Transverse colon (tissue), 4 donors: ENCODE data around the gene KRT71. TPM values are rescaled to one million over a fixed set of nuclear protein-coding genes. Genes with fewer than 3 reads are reported as not detected.
"Not testable (repeated sequence)": the region's sequence is repeated elsewhere in the genome, so short reads cannot be mapped to it uniquely, and the experiment has no call there.

ENCODE experiments used
- DNase-seq: peaks from one replicate; pipeline ENCODE4 v3.0.0-alpha.2; 2019
- H3K27ac ChIP-seq, 4 donors: fragments of 200-600 bp; sonication (generic); 2 replicates each; pipeline ENCODE4 v1.5.1; 2016 to 2018; ENCODE audit warnings: inconsistent platforms in 4 of 4
- H3K27me3 ChIP-seq: fragments of 200-600 bp; sonication (generic); 2 replicates; pipeline ENCODE4 v1.5.1; 2017; ENCODE audit warnings: inconsistent platforms
- H3K36me3 ChIP-seq, 4 donors: fragments of 200-600 bp; sonication (generic); 2 replicates each; pipeline ENCODE4 v1.5.1; 2017 to 2019; ENCODE audit warnings: inconsistent platforms in 4 of 4
- H3K4me1 ChIP-seq, 4 donors: fragments of 200-600 bp; sonication (generic); 2 replicates each; pipeline ENCODE4 v1.5.1; 2017 to 2020; ENCODE audit warnings: inconsistent platforms in 4 of 4
- H3K4me3 ChIP-seq, 4 donors: fragments of 200-600 bp; sonication (generic); 1 replicate in 1 of 4; 2 replicates in 3 of 4; pipeline versions ENCODE4 v1.5.1 to v1.6.1; 2017 to 2019; ENCODE audit warnings: inconsistent platforms in 4 of 4
- H3K9me3 ChIP-seq, 2 donors: fragments of 200-600 bp; sonication (generic); 2 replicates each; pipeline ENCODE4 v1.5.1; 2017 to 2019; ENCODE audit warnings: inconsistent platforms in 2 of 2
- EP300 ChIP-seq: sonication (generic); formaldehyde crosslinking; IDR thresholded peaks from one replicate; pipeline ENCODE4 v1.6.1; 2017; ENCODE audit warnings: antibody characterized with exemption, low read depth
- POLR2A ChIP-seq: fragments of 450-650 bp; IDR thresholded peaks from one replicate; pipeline ENCODE4 v1.6.1; 2016; ENCODE audit warnings: antibody characterized with exemption, mild to moderate bottlenecking, moderate library complexity
- POLR2AphosphoS5 ChIP-seq, 3 donors: sonication (generic); formaldehyde crosslinking; IDR thresholded peaks; one replicate each; pipeline ENCODE4 v1.6.1; 2016; ENCODE audit warnings: antibody characterized with exemption in 3 of 3
- WGBS, 2 donors: methylation state at CpG; one replicate each; pipeline ENCODE4 v1.1.5; 2018; ENCODE audit warnings: low coverage in 1 of 2; 5-methylcytosine and 5-hydroxymethylcytosine counted together
- in situ Hi-C, 4 donors: fragments of 200-750 bp; cut with MboI; loops; one replicate each; pipeline versions ENCODE4 v1.15.0 to v1.15.1; 2017; ENCODE audit warnings: low sequenced_read_pairs in 3 of 4, low pct_ligation_motif_present in 1 of 4, low pct_unique_long_range_greater_than_20kb in 1 of 4
- intact Hi-C: fragments of 100-400 bp; cut with DNase I; formaldehyde crosslinking; loops from one replicate; pipeline ENCODE4 v1.15.1; 2023; ENCODE audit warnings: low total_unique reads
- total RNA-seq, 4 donors: library from RNA; depleted of rRNA; stranded (reverse); fragments of >200 nt; gene quantifications; one replicate each; pipeline ENCODE4 v1.1.0, GENCODE V29; 2016
- TF ChIP-seq, protein P1 (sequence below), 5 experiments: fragments of 200-600 bp in 3 of 5; fragments of 450-650 bp in 2 of 5; sonication (generic) in 3 of 5; IDR thresholded peaks; 1 replicate in 2 of 5; 2 replicates in 3 of 5; pipeline ENCODE4 v1.5.1; 2016 to 2017; ENCODE audit warnings: antibody characterized with exemption in 5 of 5, inconsistent platforms in 3 of 5, mild to moderate bottlenecking in 2 of 5, moderate library complexity in 1 of 5

The KRT71 gene
- total RNA-seq, 4 donors from 2014 or later, result not detected

- no peak for TF ChIP-seq POLR2AphosphoS5 (IDR thresholded peaks at IDR 0.05)
- TF ChIP-seq EP300, result no peak
- TF ChIP-seq, protein P1, sequence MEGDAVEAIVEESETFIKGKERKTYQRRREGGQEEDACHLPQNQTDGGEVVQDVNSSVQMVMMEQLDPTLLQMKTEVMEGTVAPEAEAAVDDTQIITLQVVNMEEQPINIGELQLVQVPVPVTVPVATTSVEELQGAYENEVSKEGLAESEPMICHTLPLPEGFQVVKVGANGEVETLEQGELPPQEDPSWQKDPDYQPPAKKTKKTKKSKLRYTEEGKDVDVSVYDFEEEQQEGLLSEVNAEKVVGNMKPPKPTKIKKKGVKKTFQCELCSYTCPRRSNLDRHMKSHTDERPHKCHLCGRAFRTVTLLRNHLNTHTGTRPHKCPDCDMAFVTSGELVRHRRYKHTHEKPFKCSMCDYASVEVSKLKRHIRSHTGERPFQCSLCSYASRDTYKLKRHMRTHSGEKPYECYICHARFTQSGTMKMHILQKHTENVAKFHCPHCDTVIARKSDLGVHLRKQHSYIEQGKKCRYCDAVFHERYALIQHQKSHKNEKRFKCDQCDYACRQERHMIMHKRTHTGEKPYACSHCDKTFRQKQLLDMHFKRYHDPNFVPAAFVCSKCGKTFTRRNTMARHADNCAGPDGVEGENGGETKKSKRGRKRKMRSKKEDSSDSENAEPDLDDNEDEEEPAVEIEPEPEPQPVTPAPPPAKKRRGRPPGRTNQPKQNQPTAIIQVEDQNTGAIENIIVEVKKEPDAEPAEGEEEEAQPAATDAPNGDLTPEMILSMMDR (IDR thresholded peaks at IDR 0.05), result no peak
- TF ChIP-seq POLR2A, result no peak
- intact Hi-C loops (no loop called here), in situ Hi-C loops (no loop called here)
- no peaks in the 10 kb centered on the region for H3K4me1 ChIP-seq
- H3K4me3 ChIP-seq, result no peak overlapping the region
- H3K27me3 ChIP-seq, result peaks cover 56% of the 10 kb centered on the region
- no peak for DNase-seq
- no peaks in the 10 kb centered on the region for H3K9me3 ChIP-seq
- no peaks in the 10 kb centered on the region for H3K36me3 ChIP-seq
- H3K27ac ChIP-seq, result no peak overlapping the region
- 80 to 87% methylated on average over 12 of the region's 12 CpGs for WGBS, 2 donors
These were observed 47.5 kb upstream of the KRT71 start for GRCh38 chr12:52600475-52600874.

DNA sequence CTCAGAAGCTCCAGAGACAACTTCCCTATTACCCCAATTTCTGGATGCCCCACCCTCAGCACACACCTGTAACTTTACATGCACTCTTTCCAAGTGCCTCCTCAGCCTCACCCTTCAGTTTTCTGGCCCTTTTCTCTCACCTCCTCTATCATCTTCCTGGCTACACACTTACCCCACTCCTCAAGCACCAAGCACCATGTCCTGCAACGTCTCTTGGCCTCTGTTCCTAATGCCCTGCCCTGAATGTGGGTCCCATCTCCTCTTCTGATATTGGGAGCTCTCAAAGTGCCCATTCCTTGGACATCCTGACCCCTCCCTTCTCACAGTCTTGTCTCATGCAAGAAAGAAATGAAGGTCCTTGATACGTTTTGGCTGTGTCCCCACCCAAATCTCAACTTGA is 47.1 kb upstream of the KRT71 start:
- 36 to 80% methylated on average over 1 to 2 of the region's 2 CpGs for WGBS, 2 donors
- no peak for TF ChIP-seq POLR2A
- H3K4me1 ChIP-seq, result no peaks in the 10 kb centered on the region
- no peak overlapping the region for H3K27ac ChIP-seq
- intact Hi-C loops, result no loop called here
- no peaks in the 10 kb centered on the region for H3K9me3 ChIP-seq
- peaks cover 56% of the 10 kb centered on the region for H3K27me3 ChIP-seq
- H3K4me3 ChIP-seq, result no peak overlapping the region
- DNase-seq, result no peak
- in situ Hi-C loops, result no loop called here
- no peaks in the 10 kb centered on the region for H3K36me3 ChIP-seq

GRCh38 chr12:52598966-52599365 is 46.0 kb upstream of the KRT71 start:
- H3K36me3 ChIP-seq, result no peaks in the 10 kb centered on the region
- no peak overlapping the region for H3K4me3 ChIP-seq
- 86 to 97% methylated on average over 3 to 5 of the region's 5 CpGs for WGBS, 2 donors
- H3K9me3 ChIP-seq, result no peaks in the 10 kb centered on the region
- H3K27ac ChIP-seq, result no peak overlapping the region
- in situ Hi-C loops (loop anchor here in 1 of 4 donors (25.0 kb wide), 1 partner anchor 388 kb away; no protein-coding TSS in a partner anchor), intact Hi-C loops (no loop called here)
- no peak for TF ChIP-seq EP300
- TF ChIP-seq POLR2AphosphoS5 (IDR thresholded peaks at IDR 0.05), result no peak
- no peaks in the 10 kb centered on the region for H3K4me1 ChIP-seq
- H3K27me3 ChIP-seq, result peaks cover 64% of the 10 kb centered on the region
- no peak for DNase-seq

DNA sequence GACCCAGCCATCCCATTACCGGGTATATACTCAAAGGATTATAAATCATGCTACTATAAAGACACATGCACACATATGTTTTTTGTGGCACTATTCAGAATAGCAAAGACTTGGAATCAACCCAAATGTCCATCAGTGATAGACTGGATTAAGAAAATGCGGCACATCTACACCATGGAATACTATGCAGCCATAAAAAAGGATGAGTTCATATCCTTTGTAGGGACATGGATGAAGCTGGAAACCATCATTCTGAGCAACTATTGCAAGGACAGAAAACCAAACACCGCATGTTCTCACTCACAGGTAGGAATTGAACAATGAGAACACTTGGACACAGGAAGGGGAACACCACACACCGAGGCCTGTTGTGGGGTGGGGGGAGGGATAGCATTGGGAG is 41.3 kb upstream of the KRT71 start:
- H3K36me3 ChIP-seq, DNase-seq, H3K9me3 ChIP-seq, H3K4me3 ChIP-seq, intact Hi-C loops, H3K4me1 ChIP-seq, H3K27ac ChIP-seq: not testable (repeated sequence)
- in situ Hi-C loops, result loop anchor here in 1 of 4 donors (25.0 kb wide), 1 partner anchor 393 kb away; no protein-coding TSS in a partner anchor
- peaks cover 31% of the 10 kb centered on the region for H3K27me3 ChIP-seq
- 73 to 95% methylated on average over 3 to 4 of the region's 4 CpGs for WGBS, 2 donors

GRCh38 chr12:52591521-52591920 is 38.6 kb upstream of the KRT71 start:
- Histone ChIP-seq H3K9me3 (no peaks in the 10 kb centered on the region), H3K4me3 (no peak overlapping the region), H3K36me3 (no peaks in the 10 kb centered on the region), H3K27ac (no peak overlapping the region), H3K27me3 (peaks cover 13% of the 10 kb centered on the region), H3K4me1 (no peaks in the 10 kb centered on the region)
- DNase-seq, result no peak
- 86% methylated on average over 11 of the region's 11 CpGs; no CpG with 5 or more reads in 1 of the 2 donors for WGBS, 2 donors
- in situ Hi-C loops (loop anchor here in 1 of 4 donors (25.0 kb wide), 1 partner anchor 396 kb away; no protein-coding TSS in a partner anchor), intact Hi-C loops (no loop called here)
- TF ChIP-seq POLR2A (no peak), POLR2AphosphoS5 (IDR thresholded peaks at IDR 0.05) (no peak), EP300 (no peak)
- TF ChIP-seq, protein P1 (IDR thresholded peaks at IDR 0.05), result no peak

DNA sequence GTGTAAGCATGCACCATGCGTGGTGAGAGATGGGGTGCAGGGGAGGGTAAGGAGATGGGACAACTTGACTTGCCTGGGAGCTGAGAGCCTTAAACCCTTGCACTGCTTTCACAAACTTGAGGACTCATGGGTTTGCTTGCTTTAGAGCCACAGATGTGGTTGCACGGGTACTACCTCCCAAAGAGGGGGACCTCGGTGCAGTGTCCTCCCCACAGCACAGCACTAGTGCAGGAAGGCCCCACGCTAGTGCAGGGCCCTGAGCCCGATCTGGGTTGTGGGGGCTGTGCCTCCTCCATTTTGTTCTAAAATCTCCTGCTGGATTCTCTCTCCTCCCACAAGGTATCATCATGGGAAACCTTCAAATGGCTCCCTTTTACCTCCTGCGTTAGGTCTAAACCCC is 37.1 kb upstream of the KRT71 start:
- in situ Hi-C loops (loop anchor here in 1 of 4 donors (25.0 kb wide), 1 partner anchor 397 kb away; no protein-coding TSS in a partner anchor), intact Hi-C loops (no loop called here)
- 87 to 100% methylated on average over 1 to 6 of the region's 6 CpGs for WGBS, 2 donors
- TF ChIP-seq POLR2AphosphoS5 (IDR thresholded peaks at IDR 0.05), result no peak
- no peak for TF ChIP-seq POLR2A
- no peak for TF ChIP-seq EP300
- no peaks in the 10 kb centered on the region for H3K36me3 ChIP-seq
- DNase-seq, result no peak
- no peaks in the 10 kb centered on the region for H3K4me1 ChIP-seq
- no peak overlapping the region for H3K27ac ChIP-seq
- H3K27me3 ChIP-seq, result peaks cover 8% of the 10 kb centered on the region
- no peak overlapping the region for H3K4me3 ChIP-seq
- no peaks in the 10 kb centered on the region for H3K9me3 ChIP-seq
